Measurements from ENCODE around the gene LBP.
"Not testable (repeated sequence)": the region's sequence is repeated elsewhere in the genome, so short reads cannot be mapped to it uniquely, and the experiment has no call there.

LBP gene

DNA sequence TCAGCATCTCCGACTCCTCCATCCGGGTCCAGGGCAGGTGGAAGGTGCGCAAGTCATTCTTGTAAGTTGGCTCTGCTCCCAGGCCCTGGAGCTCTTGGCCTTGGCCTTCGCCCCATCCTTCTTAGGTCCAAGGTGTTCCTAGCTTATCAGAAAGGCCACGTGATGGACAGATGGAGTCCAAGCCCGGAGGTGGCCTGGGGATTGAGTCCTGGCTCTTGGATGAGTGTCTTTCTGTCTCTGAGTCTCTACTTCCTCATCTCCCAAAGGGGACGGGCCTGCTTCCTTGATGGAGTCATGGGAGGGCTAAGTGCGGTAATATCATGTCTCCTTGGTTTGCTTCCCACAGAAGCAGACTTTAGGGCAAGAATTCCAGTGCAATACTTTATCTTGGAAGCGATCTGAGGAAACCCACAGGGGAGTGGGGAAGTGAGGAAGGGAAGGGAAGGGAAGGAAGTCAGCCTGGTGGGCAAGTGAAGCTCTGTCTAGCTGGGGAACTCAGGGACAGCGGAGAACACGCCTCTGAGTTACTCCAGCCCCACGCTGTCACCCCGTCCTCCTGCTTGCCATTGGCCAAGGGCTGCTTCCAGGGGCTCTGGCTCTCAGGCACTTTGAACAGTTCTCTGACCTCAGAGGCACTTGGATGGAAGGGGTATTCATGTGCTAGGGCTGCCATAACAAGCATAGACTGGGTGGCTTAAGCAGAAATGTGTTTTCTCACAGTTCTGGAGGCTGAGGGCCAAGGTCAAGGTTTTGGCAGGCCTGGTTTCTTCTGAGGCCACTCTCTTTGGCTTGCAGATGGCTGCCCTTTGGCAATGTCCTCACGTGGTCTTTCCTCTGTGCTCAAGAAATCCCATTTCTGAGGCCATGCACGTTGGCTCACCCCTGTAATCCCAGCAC is 4.8 kb downstream of the LBP start:
- DNase-seq: no peak

DNA sequence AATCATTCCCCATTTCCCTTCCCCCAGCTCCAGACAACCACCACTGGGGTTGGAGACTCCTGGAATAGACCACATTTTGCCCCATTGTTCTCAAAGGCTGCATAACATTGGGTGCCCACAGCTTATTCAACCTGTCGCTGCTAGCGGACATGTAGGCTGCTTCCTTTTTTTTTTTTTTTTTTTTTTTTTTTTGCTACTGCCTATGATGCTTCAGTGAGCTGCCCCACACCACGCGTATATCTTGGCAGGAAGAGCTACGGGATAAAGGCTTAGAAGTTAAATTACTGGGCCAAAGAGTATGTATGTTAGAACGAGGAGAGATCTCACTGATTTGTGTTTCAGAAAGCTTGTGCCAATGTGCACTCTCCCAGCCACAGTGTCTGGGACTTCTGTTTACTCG is 7.0 kb downstream of the LBP start:
- no peak for DNase-seq

DNA sequence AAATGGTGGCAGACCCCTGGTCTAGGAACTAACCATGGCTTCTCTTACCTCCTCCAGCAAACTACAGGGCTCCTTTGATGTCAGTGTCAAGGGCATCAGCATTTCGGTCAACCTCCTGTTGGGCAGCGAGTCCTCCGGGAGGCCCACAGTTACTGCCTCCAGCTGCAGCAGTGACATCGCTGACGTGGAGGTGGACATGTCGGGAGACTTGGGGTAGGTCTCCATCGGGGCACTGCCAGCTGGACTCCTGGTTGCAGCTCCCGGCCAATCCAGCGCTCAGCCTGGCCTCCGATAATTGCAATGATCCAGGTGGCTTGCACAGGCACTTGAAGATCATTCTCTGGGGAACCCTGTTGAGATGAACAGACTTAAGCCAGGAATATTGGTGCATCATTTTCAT is 7.9 kb downstream of the LBP start:
- DNase-seq: no peak

DNA sequence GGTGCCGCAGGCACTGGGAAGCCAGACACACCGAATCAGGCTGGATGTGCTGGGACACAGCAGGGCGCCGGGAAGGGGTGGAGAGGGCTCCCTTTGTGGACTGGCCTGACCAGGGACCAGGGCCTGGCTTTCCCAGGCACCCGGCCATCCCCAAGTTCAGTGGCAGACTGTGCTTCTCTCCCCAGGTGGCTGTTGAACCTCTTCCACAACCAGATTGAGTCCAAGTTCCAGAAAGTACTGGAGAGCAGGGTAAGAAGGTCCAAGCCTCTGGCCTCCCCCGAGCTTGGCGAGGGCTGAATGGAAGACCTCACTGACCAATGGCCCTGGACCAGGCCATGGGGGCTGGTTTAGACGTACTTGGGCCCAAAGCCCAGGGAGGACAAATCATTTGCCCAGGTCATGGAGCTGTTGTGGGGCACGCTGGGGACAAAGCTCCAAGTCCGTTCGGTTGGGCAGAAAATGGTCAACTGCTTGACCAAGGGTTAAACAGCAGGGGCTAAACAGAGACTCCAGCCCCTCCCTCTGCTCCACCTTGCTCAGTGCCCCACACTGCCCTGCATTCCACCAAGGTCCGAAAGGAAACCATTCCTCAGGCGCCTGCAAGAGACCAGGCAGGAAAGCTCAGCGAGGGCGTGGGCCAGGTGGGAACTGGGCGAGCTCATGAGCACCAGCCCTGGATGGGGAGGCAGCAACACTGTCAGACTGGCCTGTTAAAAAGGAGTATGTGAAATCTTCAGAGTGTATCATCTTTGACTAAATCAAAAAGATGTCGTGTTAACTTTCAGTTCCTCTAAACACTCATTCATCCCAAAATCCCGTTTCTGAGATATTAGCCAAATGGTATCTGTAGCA is 9.1 kb downstream of the LBP start:
- DNase-seq: no peak

DNA sequence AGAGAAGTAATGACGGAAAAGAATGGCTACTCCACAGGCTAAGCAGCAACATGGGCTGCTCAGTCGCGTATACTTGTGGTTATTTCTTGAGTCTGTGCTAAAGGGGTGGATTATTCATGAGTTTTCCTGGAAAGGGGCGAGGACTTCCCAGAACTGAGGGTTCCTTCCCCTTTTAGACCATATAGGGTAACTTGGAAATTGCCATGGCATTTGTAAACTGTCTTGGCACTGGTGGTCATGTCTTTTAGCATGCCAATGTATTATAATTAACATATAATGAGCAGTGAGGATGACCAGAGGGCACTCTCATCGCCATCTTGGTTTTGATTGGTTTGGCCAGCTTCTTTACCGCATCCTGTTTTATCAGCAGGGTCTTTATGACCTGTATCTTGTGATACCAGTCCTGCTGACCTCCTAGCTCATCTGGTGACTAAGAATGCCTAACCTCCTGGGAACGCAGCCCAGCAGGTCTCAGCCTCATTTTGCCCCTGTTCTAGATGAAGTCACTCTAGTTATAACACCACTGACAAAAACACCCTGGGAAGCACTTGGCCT is 11.4 kb downstream of the LBP start:
- no peak for DNase-seq

DNA sequence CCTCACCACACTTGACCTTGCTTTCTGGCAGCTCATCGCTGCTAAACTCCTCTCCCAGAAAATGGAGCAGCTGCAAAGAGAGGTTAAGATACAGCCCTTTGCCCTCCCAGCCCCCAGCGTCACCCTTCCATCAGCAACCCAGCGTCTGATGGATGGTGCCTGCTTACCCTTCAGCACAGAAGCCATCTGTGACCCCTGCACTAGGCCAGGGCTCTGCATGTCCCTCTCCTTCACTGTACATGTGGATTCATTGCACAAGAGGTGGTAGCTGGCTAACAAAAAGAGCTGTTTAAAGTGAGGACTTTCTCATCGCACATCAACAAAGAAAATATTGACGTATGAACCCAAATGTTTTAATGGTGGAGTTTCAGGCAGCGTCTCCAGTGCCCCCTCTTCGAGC is 12.3 kb downstream of the LBP start:
- no peak for DNase-seq

DNA sequence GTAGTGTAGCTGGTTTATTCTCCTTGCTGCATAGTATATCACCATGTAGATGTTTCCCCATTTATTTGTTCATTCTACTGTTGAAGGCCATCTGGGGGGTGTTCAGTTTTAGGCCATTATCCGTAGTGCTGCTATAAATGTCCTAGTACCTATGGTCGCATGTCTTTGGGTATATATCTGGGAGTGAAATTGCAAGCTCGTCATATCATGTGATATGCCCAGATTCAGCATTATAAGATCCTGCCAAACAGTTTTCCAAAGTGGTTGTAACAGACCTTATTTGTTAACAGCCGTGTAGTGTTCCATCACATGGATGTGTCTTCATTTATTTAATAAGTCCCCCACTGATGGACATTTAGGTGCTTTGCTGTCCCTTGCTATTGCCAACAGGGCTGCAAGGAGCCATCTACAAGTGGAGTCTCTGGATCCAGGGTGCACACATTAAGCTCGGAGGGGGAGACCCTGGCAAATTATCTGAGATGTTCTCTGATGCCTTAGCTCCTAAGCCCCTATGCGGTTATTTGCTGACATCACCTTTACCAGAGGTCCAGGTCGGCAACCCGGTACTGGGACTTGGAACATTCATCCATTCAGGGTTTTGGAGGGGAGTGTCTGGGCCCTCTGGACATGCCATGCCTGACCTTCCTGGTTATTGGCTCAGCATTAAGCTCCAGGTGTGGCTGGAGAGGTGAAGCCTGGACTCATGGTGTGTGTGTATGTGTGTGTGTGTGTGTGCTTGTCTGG is 16.9 kb downstream of the LBP start:
- no peak for DNase-seq

DNA sequence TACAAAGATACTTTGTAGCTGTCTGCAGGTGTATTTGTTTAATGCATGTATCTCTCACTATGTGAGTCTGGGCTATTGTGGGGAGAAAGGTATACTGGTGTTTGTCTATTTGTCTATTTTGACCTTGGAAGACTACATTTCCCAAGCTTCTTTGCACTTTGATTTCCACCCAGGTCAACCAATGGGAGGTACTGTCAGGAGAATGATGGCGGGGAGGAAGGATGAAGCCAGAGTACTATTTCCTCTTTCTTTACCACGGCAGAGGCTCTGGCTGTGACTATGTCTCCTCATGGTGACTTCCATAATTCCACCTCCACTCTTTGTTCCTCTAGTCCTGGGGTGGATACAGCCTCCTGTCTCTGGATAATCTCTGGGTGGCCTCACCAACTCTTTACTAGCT is 23.1 kb downstream of the LBP start:
- DNase-seq: no peak

DNA sequence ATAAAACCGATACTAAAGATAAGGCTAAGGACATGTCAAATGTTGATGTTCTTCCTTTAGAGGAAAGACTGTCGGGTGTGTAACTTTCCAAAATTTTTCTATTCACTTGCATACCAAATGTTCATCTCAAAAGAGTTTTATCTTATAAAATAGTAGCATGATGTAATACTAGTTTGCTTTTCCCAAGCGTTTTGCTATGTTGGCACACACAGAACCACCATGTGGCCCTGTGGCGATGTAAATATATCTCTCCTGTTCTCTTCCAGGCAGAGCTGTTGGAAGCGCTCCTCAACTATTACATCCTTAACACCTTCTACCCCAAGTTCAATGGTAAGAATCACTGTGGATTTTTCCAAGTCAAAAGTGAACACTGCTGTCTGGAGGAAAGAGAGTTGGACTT is 26.5 kb downstream of the LBP start:
- no peak for DNase-seq

DNA sequence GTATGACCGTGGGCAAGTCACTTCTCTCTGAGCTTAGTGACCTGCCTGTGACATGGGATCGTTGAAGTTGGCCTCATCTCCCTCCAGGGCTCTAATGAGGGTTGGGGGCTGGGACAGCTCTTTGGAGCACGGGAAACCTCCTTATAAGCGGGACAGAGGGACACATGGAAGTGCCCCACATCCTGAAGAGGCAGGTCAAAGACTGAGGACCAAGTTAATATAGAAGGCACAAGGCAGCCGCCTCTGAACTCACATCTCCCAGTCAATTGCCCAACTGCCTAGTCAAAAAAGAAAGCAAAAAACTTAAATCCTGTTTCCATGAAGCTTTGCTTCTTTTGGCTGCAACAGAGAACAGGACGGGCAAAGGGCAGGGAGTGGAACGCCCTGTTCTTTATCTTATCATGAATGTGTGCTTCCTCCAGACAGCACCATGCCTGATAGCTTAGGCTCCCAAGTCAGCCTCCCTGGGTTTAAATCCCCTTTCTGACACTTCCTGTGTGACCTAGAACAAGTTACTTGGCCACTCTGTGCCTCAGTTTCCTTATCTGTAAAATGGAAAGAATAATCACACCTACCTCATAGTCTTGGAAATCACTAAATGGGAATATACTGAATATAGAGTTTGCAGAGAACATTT is 27.1 kb downstream of the LBP start:
- no peak for DNase-seq

DNA sequence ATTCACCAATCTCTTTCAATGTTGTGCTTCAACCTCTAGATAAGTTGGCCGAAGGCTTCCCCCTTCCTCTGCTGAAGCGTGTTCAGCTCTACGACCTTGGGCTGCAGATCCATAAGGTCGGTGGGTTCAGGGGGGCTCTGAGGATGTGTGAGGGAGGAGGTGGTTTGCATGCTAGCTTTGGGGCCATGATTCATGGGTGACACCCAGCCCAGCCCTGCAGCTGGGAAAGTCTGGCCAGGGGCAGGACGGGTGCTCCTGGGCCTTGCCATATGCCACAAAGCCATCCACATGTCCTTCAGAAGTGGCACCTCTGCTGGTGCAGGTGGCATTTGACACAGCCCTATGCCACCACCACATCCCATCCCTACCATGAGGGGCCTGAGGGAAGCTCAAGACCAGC is 27.6 kb downstream of the LBP start:
- no peak for DNase-seq

DNA sequence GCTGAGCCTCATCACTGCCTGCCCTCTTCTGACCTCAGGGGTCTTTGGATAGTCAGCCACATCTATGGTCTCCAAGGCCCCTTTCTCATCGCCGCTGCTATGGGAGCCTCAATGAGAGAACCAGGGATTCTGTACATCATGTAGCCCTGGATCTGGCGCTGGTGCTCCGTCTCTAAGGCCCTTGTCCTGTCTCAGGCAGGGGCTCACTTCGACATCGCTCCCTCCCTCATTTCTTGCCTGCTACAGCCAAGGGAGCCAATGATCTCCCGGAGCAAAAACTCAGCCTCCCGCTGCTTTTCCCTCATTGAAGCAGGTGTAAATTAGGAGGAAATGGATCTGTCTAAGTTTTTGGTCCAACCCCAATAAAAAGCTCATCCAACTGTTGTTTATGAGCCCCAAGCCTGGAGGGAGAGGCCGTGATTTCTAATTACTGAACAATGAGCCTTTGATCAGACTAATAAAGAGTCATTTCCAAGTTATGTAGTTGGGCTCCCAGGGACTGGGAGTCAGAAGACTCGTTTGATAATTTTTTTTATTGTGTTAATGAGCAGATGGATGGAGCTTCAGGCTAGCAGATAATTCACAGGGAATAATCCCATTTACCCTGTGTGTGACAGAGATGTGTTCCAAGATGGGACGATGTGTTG is 30.9 kb downstream of the LBP start:
- DNase-seq: no peak

DNA sequence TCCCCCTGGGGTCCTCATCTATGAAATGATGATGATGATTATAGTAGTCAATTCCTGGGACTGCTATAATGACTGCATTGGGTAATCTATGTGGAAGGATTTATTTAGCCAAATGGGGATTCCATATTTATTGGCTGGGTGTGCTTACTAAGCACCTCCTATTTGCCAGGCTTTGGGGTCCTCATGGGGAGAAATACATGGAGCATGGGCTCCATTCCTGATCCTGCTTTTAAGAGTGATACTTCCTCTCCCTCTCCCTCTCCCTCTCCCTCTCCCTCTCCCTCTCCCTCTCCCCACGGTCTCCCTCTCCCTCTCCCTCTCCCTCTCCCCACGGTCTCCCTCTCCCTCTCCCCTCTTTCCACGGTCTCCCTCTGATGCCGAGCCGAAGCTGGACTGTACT is 31.6 kb downstream of the LBP start:
- not testable (repeated sequence) for DNase-seq

DNA sequence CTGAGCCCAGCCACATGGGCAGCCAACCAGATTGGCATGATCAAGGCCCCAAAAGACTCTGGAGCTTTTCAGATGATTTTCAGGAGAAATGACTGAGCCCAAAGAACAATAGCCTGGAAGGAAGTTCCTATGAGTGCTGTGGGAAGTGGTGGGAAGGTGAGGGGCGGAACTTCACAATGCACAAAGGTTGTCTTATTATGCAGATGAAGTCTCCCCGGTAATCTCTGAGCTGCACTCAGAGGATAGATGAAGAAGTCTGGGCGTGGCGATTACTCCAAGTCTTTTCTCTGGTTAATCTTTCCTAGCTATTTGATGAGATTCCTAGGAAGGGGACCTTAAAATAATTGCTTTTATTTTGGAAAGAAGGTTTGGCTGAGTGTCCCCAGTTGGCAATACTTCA is 36.9 kb downstream of the LBP start:
- DNase-seq: no peak

DNA sequence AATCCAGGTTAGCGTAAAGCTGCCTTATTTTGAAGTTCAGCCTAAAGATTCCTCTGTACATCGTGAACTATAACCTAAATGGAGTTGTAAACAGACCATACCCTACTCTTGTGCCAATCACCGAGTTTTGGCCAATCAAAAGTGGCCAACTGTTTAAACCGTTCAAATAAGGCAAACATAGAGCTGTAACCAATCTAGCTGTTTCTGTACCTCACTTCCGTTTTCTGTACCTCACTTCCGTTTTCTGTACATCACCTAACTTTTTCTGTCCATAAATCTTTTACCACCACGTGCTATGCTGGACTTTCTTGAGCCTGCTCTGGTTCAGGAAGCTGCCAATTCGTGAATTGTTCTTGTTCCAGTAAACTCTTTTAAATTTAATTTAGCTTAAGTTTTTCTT is 39.7 kb downstream of the LBP start:
- DNase-seq: no peak

DNA sequence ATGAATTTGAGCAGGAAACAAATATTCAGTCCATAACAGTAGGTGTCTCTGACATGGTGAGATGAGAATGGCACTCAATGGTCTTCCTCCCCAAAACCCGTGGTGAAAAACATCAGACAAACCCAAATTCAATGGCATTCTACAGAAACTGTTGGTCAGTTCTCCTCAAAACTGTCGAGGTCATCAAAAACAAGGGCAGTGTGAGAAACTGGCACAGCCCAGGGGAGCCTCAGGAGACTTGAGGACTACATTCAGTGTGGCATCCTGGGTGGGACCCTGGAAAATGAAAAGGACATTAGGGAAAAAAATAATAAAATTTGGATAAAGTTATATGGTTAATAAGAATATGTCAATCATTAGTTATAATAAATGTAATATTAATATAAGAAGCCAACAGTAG is 40.6 kb downstream of the LBP start:
- DNase-seq: no peak

DNA sequence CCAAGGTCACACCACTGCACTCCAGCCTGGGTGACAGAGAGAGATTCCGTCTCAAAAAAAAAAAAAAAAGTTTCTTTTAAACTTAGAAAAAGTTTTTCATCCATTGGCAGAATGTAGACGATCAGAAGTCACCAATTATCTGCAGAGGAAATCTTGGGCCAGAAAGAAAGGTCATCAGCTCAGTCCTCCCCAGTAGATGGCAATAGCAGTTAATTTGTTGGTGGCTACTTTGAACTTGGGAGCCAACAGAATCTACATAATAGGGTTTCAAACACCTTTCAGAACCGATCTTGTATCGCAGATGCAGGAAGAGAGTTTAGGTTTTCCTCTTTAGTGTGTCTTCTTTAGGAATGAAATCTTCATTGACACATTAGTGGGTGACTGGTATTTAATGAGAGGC is 41.7 kb downstream of the LBP start:
- no peak for DNase-seq

DNA sequence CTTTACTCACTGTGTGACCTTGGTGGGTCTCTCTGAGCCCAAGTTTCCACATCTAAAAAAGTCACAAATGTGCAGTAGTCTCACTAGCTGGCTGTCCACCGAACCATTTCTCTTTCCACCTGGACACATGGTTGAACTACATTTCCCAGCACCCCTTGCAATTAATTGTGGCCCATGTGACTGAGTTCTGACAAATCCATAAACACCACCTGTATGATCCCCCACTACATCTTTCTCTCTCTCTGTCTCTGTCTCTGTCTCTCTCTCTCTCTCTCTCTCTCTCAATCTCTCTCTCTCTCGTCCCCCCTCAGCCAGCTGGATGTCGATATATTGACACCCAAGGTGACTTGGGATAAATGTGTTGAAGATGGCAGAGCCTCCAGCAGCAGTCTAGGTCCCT is 46.1 kb downstream of the LBP start:
- no peak for DNase-seq

DNA sequence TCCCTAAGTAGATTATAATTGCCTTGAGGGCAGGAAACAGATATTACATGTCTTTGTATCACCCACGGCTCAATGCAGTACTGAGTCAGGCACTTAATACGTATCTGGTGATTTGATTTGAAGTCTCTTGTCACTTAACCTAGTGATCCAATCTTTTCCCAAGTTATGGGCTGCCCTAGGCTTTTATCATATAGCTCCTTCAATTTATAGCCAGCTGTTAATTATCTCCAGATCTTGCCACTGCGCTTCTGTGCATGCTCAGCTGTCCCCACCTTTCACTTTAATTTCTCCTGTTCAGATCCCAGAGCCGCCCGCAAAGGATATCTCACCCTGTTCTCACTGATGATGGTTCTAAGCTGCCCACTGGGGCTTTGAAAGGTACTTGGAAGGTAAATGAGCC is 47.0 kb downstream of the LBP start:
- DNase-seq: no peak

DNA sequence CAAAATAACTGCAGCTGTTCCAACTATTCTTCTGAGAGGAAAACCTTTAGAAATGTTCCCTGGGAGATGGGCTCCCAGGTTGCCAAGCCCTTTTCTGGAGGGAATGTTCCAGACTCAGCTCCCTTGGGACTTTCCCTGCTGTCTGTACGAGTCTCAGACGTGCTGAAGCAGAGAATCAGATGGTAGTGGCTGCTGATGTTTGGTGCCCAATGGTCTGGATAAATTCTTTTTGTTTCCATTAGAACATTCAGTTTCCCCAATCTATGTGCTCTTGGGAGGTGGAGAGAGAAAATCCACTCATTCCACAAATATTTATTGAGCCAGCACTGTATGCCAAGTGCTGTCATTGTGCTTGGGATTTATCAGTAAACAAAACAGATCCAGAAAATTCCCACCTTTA is 48.9 kb downstream of the LBP start:
- no peak for DNase-seq

DNA sequence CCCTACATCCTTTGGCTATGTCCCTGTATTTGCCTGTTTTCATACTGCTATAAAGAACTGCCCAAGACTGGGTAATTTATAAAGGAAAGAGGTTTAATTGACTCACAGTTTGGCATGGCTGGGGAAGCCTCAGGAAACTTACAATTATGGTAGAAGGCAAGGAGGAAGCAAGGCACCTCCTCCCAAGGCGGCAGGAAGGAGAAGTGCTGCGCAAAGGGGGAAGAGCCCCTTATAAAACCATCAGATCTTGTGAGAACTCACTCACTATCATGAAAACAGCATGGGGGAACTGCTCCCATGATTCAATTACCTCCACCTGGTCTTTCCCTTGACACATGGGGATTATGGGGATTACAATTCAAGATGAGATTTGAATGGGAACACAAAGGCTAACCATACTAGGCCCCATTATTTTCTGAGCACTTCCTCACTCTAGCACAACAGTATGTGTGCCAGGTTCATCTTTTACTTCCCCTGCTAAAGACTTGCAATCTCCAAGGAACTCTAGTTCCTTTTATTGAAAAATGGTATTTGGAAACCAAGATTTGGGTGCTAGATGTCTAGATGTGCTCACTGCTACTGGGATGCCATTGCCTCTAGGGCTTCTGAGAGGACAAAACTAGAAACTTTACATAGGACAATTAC is 49.6 kb downstream of the LBP start:
- DNase-seq: not testable (repeated sequence)

DNA sequence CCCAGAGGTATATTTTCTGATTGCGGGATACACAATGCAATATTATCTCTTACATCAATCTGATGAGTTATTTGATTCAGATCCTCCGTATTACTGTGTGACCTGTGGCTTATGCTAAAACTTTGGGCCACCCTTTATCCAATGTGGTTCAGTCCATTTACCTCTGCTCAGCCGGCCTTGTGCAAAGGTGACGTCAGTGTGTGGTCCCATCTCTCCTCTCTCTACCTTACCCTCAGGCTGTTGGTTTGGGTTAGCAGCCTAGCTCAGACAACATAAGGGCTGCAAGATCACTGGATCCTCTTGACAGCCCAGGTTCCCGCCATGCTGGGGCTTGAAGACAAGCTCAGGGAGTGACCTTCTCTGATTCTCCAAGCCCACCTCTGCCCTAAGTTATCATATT is 55.8 kb downstream of the LBP start:
- DNase-seq: no peak
